K562 (cell line): ENCODE measurements around the gene SLCO2B1. TPM values are rescaled to one million over a fixed set of nuclear protein-coding genes. Genes with fewer than 3 reads are reported as not detected.

Experiments used
- ATAC-seq: fragments of 200-7000 bp; cut with Tn5 transposase; 3 replicates; pipeline ENCODE4 v1.9.1; 2020; ENCODE audit warnings: moderate library complexity
- BruUV-seq: library from RNA; stranded (reverse); fragments of 400-500 nt; replicated peaks from 2 replicates; lab custom pipeline; 2021; lab: Mats Ljungman, UMichigan
- CTCF ChIA-PET: fragments of 300-600 bp; formaldehyde crosslinking; extraction: SDS; loops from one replicate; lab custom pipeline; 2021; ENCODE audit warnings: low intra/inter-chr PET ratio; lab: Yijun Ruan, JAX
- POLR2A ChIA-PET: fragments of 300-600, 350-650 bp; sonication (Branson Sonifier 250); formaldehyde crosslinking; extraction: SDS; loops from one replicate; lab custom pipeline; 2021; ENCODE audit warnings: antibody characterized with exemption, inconsistent platforms; lab: Yijun Ruan, JAX
- DNase-seq, 4 experiments: peaks; one replicate each; pipeline versions ENCODE4 v3.0.0 to v3.0.0-alpha.2; 2011 to 2018; ENCODE audit warnings: low spot score in 3 of 4, mixed read lengths in 3 of 4; ENCODE audit errors: extremely low read depth in 1 of 4
- FAIRE-seq: peaks from 2 replicates; lab custom pipeline; 2011; peaks lifted over from hg19 to GRCh38; lab: Jason Lieb, UNC
- H2AFZ ChIP-seq: 2 replicates; pipeline ENCODE4 v1.6.0; 2011; ENCODE audit warnings: low read depth, low read length, control low read depth, inconsistent platforms
- H3K27ac ChIP-seq: fragments of 200-600 bp; 3 replicates; pipeline ENCODE4 v1.8.0; 2011; ENCODE audit warnings: low read depth, mild to moderate bottlenecking, control low read depth, inconsistent platforms, low read length, moderate library complexity, mixed read lengths; ENCODE audit errors: extremely low read depth
- H3K27me3 ChIP-seq, 2 experiments: fragments of 300-600 bp in 1 of 2; 2 replicates in 1 of 2; 3 replicates in 1 of 2; pipeline versions ENCODE4 v1.6.0 to v1.8.0; 2011; ENCODE audit warnings: inconsistent platforms in 2 of 2, low read length in 2 of 2, mild to moderate bottlenecking in 1 of 2, mixed read lengths in 1 of 2, moderate library complexity in 1 of 2; ENCODE audit not compliant: control insufficient read depth in 2 of 2, insufficient read depth in 2 of 2
- H3K36me3 ChIP-seq: fragments of 300-600 bp; 3 replicates; pipeline ENCODE4 v1.8.0; 2011; ENCODE audit warnings: mild to moderate bottlenecking, low read length, inconsistent platforms; ENCODE audit not compliant: control insufficient read depth, insufficient read depth
- H3K4me1 ChIP-seq, 2 experiments: fragments of 200-600 bp in 1 of 2; replicated peaks in 1 of 2; 2 replicates in 1 of 2; 3 replicates in 1 of 2; pipeline versions ENCODE4 v1.5.1 to v1.8.0; 2011; ENCODE audit warnings: inconsistent platforms in 2 of 2, low read length in 2 of 2, mild to moderate bottlenecking in 1 of 2, mixed read lengths in 1 of 2, moderate library complexity in 1 of 2; ENCODE audit not compliant: control insufficient read depth in 2 of 2, insufficient read depth in 2 of 2
- H3K4me2 ChIP-seq: 2 replicates; pipeline ENCODE4 v1.6.1; 2011; ENCODE audit warnings: low read length, control low read depth, inconsistent platforms, mixed read lengths; ENCODE audit not compliant: insufficient read depth
- H3K4me3 ChIP-seq: fragments of 200-600 bp; sonication (generic), shearing (Covaris generic); 2 replicates; pipeline ENCODE4 v1.5.1; 2016; ENCODE audit warnings: control low read depth, inconsistent platforms
- H3K79me2 ChIP-seq: fragments of 200-600 bp; 3 replicates; pipeline ENCODE4 v1.8.0; 2011; ENCODE audit warnings: low read length, inconsistent platforms; ENCODE audit not compliant: control insufficient read depth, insufficient read depth
- H3K9ac ChIP-seq, 2 experiments: 2 replicates each; pipeline versions ENCODE4 v1.6.0 to v1.6.1; 2011; ENCODE audit warnings: low read depth in 2 of 2, low read length in 2 of 2, control low read depth in 1 of 2, inconsistent platforms in 1 of 2, mild to moderate bottlenecking in 1 of 2, mixed read lengths in 1 of 2; ENCODE audit not compliant: insufficient read depth in 1 of 2
- H3K9me1 ChIP-seq: one replicate; pipeline ENCODE4 v1.6.0; 2011; ENCODE audit warnings: inconsistent platforms, mild to moderate bottlenecking, low read length, moderate library complexity; ENCODE audit not compliant: control insufficient read depth, insufficient read depth
- H3K9me3 ChIP-seq: replicated peaks from 2 replicates; pipeline ENCODE4 v1.5.1; 2011; ENCODE audit warnings: low read depth, low read length, inconsistent platforms; ENCODE audit not compliant: control insufficient read depth, insufficient read depth
- H4K20me1 ChIP-seq: replicated peaks from 2 replicates; pipeline ENCODE4 v1.6.1; 2011; ENCODE audit warnings: low read length, inconsistent platforms, mixed read lengths; ENCODE audit not compliant: control insufficient read depth, insufficient read depth
- AFF4 ChIP-seq: sonication (generic); formaldehyde crosslinking; IDR thresholded peaks from 2 replicates; pipeline ENCODE4 v1.8.0; 2023; ENCODE audit warnings: mild to moderate bottlenecking, missing genetic modification reagents
- ASH1L ChIP-seq: fragments of 450-650 bp; IDR thresholded peaks from 2 replicates; pipeline ENCODE4 v1.6.1; 2018; ENCODE audit warnings: borderline replicate concordance, mild to moderate bottlenecking, low read depth; ENCODE audit not compliant: partially characterized antibody
- BRD9 ChIP-seq: fragments of 450-650 bp; IDR thresholded peaks from 2 replicates; pipeline ENCODE4 v1.6.1; 2018; ENCODE audit warnings: low read depth; ENCODE audit not compliant: partially characterized antibody
- CC2D1A ChIP-seq: fragments of 450-650 bp; IDR thresholded peaks from 2 replicates; pipeline ENCODE4 v1.6.1; 2017; ENCODE audit warnings: mild to moderate bottlenecking
- EGR1 ChIP-seq: fragments of 450-650 bp; conservative IDR thresholded peaks from 2 replicates; pipeline ENCODE4 v1.6.1; 2017; ENCODE audit warnings: mild to moderate bottlenecking
- ILK ChIP-seq: fragments of 450-650 bp; IDR thresholded peaks from 2 replicates; pipeline ENCODE4 v1.6.1; 2016; ENCODE audit warnings: missing genetic modification characterization, low read depth, mild to moderate bottlenecking, missing compliant biosample characterization, moderate library complexity, borderline replicate concordance
- NFRKB ChIP-seq: fragments of 450-650 bp; IDR thresholded peaks from 2 replicates; pipeline ENCODE4 v1.6.1; 2016; ENCODE audit warnings: low read depth
- POLR2B ChIP-seq: fragments of 450-650 bp; IDR thresholded peaks from 2 replicates; pipeline ENCODE4 v1.6.1; 2018; ENCODE audit warnings: low read depth; ENCODE audit not compliant: partially characterized antibody
- SMAD4 ChIP-seq: fragments of 250-450 bp; sonication (Bioruptor Pico); conservative IDR thresholded peaks from 2 replicates; pipeline ENCODE4 v1.8.0; 2021; ENCODE audit warnings: inconsistent platforms, mild to moderate bottlenecking, moderate library complexity
- TSHZ1 ChIP-seq: fragments of 250-450 bp; sonication (Bioruptor Pico); IDR thresholded peaks from 2 replicates; pipeline ENCODE4 v1.4.0; 2020; ENCODE audit warnings: mild to moderate bottlenecking, moderate library complexity
- ZC3H11A ChIP-seq: IDR thresholded peaks from 2 replicates; pipeline ENCODE4 v1.6.1; 2012; ENCODE audit warnings: low read depth, low read length, improper control_type of control experiment
- ZNF121 ChIP-seq: sonication (generic); formaldehyde crosslinking; conservative IDR thresholded peaks from 2 replicates; pipeline ENCODE4 v1.8.0; 2022; ENCODE audit warnings: missing genetic modification reagents
- ZNF384 ChIP-seq: IDR thresholded peaks from 2 replicates; pipeline ENCODE4 v1.6.1; 2012; ENCODE audit warnings: low read depth, low read length, improper control_type of control experiment
- WGBS: fragments of 100-300 bp; shearing (Covaris generic); methylation state at CpG from one replicate; pipeline ENCODE4 v1.1.6; 2016; ENCODE audit warnings: low coverage, mixed read lengths; ENCODE audit not compliant: insufficient coverage; ENCODE audit errors: missing lambda C conversion rate; 5-methylcytosine and 5-hydroxymethylcytosine counted together
- in situ Hi-C: fragments of 300-500 bp; cut with MboI; formaldehyde crosslinking; loops from 4 replicates; pipeline ENCODE4 v1.15.0; 2018; ENCODE audit warnings: inconsistent platforms, mixed read lengths
- intact Hi-C: fragments of 100-400 bp; cut with micrococcal nuclease; formaldehyde crosslinking; loops from 2 replicates; pipeline ENCODE4 v1.14.2; 2022
- polyA plus RNA-seq, 8 experiments: library from polyadenylated mRNA; depleted of rRNA in 4 of 8; stranded (reverse) in 5 of 8; unstranded in 3 of 8; fragments of >200 nt; fragmentation: Nextera tagmentation in 2 of 8; fragmentation: Illumina TruSeq in 1 of 8; extraction: Ambion mirVana in 2 of 8; extraction: Trizol in 1 of 8; gene quantifications; 2 replicates each; pipeline versions ENCODE4 v1.2.1 to v1.2.3, GENCODE V29; 2011 to 2014; ENCODE audit warnings: inconsistent platforms in 1 of 8, missing spikeins in 1 of 8
- total RNA-seq, 7 experiments: library from RNA; depleted of rRNA in 6 of 7; stranded (reverse); fragments of >200 nt in 6 of 7; fragmentation: Illumina TruSeq in 2 of 7; extraction: Trizol in 2 of 7; gene quantifications; 2 replicates each; pipeline versions ENCODE4 v1.2.1 to v1.2.3, GENCODE V29; 2011 to 2021; ENCODE audit warnings: low replicate concordance in 1 of 7

The SLCO2B1 gene
- total and polyA plus RNA-seq, 9 of the 15 experiments (the other 6 are each of a cell fraction or from before 2014, with no cell fraction given) = 0.70 to 14.7 (median 7.6) TPM

GRCh38 chr11:75150879-75151278 lies at the start of gene SLCO2B1 (continued):
- TF ChIP-seq ILK (tag) (no peak), TSHZ1 (CRISPR knock-in tag) (no peak), BRD9 (no peak)

GRCh38 chr11:75101424-75102128 lies 49.3 kb upstream of the SLCO2B1 start:
- peak in 1 of 4 experiments; percentile 62 for DNase-seq
- ChIA-PET POLR2A (interaction anchor here (0.8 to 1.7 kb wide), 3 partner anchors 9 to 68 kb away, joined by 3 to 4 read pairs (median 3); no protein-coding TSS in a partner anchor), CTCF (interaction anchor here (0.6 kb wide), 1 partner anchor 401 kb away, joined by 3 read pairs; no protein-coding TSS in a partner anchor)
- intact Hi-C loops = loop anchor here (2.0 to 5.0 kb wide), 2 partner anchors 41 to 71 kb away; no protein-coding TSS in a partner anchor
- H3K27ac ChIP-seq = peak overlapping the region; percentile 89
- peak overlapping the region; percentile 83 for H2AFZ ChIP-seq
- peak; percentile 37 for FAIRE-seq
- H3K9me3 ChIP-seq = no peaks in the 10 kb centered on the region; the same call in 1 of the 2 replicates
- H3K4me2 ChIP-seq = peak overlapping the region; percentile 86
- H3K4me3 ChIP-seq = peak overlapping the region; percentile 40
- in situ Hi-C loops = no loop called here
- H3K27me3 ChIP-seq = no peaks in the 10 kb centered on the region
- H3K9ac ChIP-seq = peak overlapping the region in 1 of 2 experiments; percentile 76; a peak in 3 of 4 replicates
- 0 out of 3 replicates have a peak, but pooled peaks cover 5% of the 10 kb centered on the region for H3K36me3 ChIP-seq
- H3K79me2 ChIP-seq = peaks cover 60% of the 10 kb centered on the region
- no peaks in the 10 kb centered on the region for H4K20me1 ChIP-seq
- BruUV-seq = no TSS peak
- peak; percentile 21 for ATAC-seq
- WGBS = 18% methylated on average over 8 of the region's 8 CpGs
- peaks cover 31% of the 10 kb centered on the region in 2 experiments; a peak in 4 of 5 replicates for H3K4me1 ChIP-seq
- H3K9me1 ChIP-seq = no peaks in the 10 kb centered on the region
- TF ChIP-seq ZC3H11A (no peak), EGR1 (peak; percentile 87), AFF4 (CRISPR knock-in tag) (no peak), ZNF121 (CRISPR knock-in tag) (peak; percentile 62), POLR2B (peak; percentile 45), CC2D1A (0 out of 2 replicates have a peak, but pooled peaks have one; percentile 33), NFRKB (peak; percentile 55), ASH1L (peak; percentile 6), SMAD4 (CRISPR knock-in tag) (peak; percentile 56; the same call in 1 of the 2 replicates), ZNF384 (peak; percentile 52; the same call in 1 of the 2 replicates)
